Hypothalamus (tissue), 51 donors: ENCODE results near the gene PLEKHG7.
A peak's percentile ranks its signal among the peaks of the same experiment; 100 is the strongest.
"Not testable (repeated sequence)": the region's sequence is repeated elsewhere in the genome, so short reads cannot be mapped to it uniquely, and the experiment has no call there.

Experiments
- DNase-seq, 51 donors: peaks; one replicate each; lab custom pipeline; 2025; lab: John Stamatoyannopoulos, UW

PLEKHG7 gene

DNA sequence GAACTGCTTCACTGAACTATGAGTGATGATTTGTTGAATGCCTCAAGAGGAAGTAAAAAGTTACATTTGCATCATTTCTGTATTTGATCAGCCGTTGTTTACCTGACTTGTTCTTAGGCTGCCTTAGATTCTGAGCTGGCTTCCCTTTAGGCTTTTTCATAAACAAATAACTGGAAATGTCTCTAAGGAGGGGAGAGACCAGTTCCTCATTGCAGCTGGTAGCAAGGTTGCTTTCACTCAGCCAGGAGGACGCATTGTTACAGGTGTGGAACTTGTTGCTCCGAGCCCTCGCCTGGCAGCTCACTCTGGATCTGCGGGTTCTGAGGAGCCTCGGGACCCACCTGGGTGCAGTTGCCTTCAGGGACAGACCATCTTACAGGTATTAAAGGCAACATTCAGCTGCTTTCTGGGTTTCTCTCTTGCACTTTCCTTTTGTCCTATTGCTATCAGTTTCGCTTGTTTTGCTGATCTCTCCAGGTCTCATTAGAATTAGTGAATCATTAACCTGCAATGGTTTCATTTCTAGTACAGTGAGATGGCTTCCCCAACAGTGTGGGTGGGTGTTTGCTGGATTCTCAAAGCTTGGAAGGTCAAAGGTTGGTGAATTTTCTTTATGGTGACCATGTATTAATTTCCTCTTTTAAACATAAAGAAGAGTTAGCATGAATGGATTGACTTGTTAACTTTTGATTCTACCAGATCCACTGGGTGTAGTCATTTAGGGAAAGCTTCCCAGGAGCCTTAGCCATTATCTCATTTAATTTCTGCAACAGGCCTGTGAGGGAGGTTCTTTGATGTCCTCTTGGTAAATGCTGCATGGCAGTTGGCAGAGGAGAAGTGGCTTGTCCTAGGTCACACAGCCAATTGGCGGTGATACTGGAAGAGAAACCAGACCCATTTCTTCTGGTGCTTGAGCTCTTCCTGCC is at the start of gene PLEKHG7:
PLEKHG7 (plus strand) TSS at position 236 of the 926 bp plus-strand sequence. CDS start 3,643 bp downstream, outside the sequence.
- no peak for DNase-seq

DNA sequence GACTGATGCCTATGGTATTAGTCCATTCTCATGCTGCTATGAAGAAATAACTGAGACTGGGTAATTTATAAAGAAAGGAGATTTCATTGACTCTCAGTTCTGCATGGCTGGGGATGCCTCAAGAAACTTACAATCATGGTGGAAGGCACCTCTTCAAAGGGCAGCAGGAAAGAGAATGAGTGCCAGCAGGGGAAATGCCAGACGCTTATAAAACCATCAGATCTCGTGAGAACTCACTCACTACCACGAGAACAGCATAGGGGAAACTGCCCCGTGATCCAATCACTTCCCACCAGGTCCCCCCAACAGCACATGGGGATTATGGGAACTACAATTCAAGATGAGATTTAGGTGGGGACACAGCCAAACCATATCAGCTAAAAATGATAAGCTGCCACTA is 48.5 kb upstream of the PLEKHG7 start:
- DNase-seq = not testable (repeated sequence)

GRCh38 chr12:92654929-92655328 is 47.9 kb upstream of the PLEKHG7 start:
- no peak for DNase-seq

DNA sequence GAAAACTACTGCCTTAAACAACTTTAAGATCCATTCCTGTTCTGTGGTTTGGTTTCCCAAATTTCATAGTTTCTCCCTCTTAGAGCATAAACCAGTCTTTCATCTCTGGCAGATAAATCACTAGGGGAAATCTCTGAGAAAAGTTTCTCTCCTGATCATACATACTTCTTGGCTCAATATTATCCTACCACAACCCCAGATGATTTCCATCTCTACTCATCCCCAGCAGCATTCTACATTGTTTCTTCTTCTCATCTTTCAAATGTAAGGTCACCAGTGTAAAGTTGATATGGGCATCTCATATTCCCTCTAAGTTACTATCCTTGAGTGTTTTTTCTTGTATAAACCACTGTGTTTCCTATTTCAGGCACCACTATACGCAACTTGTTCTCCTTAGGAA is 45.9 kb upstream of the PLEKHG7 start:
- DNase-seq = no peak

- no peak for DNase-seq
These were observed 45.0 kb upstream of the PLEKHG7 start for GRCh38 chr12:92657770-92658169.

DNA sequence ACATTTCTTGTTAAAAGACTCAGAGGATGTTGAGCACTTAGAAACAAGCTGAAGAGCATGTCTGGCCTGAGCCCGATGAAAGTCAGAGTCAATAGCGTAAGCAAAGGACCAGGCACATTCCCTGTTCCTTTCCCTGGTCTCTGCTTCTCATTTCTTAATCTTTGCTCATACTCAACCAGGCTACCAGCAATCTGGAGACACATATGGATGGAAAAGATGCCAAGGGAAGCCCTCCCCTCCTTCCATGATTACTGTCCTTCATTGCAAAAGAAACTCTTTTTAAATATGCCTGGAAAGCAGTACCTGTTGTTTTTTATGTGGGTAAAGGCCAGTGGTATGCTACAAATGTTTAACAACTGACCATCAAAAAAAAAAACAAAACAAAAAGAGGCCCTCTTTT is 44.2 kb upstream of the PLEKHG7 start:
- no peak for DNase-seq

DNA sequence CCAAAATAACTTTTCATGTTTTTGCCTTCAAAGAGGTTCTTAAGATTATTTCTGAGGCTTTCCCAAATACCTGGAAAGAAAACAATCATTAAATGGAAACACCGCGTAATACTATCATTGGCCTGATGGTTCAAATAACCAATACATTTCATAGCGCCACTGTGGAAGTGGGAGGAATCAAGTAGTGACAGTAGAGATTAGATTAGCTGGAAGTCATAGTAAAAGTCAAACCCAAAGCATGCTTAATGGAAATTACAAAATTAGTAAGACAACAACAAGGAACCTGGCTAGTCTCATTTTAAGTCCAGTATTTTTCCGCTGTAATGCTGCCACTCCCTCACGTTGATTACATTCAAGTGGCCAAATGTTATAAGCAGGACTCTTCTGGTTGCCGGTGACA is 41.5 kb upstream of the PLEKHG7 start:
- DNase-seq = no peak

DNA sequence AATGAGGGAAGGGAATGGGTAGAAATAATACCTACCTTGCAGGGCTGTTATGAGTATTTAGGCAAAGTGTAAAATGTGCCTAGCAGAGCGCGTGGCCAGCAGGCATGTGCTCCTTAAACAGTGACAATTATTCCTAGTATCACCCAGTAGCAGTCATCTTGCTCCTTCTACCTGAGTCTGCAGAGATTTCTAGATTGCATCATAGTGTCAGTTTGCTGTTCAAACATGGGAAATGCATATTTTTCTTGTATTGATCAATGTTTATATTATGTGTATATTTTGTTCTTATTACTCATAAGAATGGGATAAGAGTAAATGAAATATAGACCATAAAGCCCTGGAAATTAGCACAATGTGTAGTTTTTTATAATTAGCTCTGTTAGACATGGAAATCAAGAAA is 37.3 kb upstream of the PLEKHG7 start:
- DNase-seq = no peak

DNA sequence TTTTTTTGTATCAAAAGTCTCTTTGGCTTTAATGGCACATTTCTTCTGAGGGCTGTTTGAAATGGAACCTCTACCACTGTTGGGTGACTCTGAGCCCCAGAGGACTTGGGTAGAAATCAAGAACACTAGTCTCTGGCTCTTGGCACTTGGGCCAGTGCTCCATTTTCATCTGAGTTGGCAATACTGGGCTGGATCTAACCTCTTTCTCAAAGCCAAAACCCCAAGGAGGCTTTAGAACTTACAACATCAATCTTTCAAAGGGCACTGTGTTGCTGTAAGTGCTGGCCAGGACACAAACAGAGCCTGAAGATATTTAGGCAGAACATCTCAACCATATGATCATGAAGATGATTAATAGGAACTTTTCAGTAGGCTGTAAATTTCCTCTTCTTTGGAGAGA is 34.0 kb upstream of the PLEKHG7 start:
- no peak for DNase-seq

GRCh38 chr12:92671524-92671923 is 31.3 kb upstream of the PLEKHG7 start:
- DNase-seq = not testable (repeated sequence)

DNA sequence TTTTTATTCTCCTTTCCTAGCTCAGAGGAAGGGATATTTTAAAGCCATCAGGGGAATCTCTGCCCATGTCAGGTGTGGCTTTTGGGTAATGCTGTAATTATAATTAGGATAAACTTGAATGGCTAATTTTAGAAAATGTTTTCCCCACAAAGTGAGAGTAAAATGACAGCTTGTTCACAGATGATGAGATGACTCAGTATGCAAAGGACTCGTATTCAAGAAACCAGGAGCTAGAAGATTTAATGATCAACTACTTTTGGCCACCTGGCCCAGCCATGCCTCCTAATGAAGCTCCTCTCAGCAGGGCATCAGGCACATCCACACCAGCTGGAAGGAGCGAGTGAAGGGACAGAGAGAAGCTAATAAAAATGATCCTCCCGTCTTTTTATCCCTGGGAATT is 29.0 kb upstream of the PLEKHG7 start:
- DNase-seq = no peak

- DNase-seq = no peak
These were observed 28.3 kb upstream of the PLEKHG7 start for GRCh38 chr12:92674500-92674899.

DNA sequence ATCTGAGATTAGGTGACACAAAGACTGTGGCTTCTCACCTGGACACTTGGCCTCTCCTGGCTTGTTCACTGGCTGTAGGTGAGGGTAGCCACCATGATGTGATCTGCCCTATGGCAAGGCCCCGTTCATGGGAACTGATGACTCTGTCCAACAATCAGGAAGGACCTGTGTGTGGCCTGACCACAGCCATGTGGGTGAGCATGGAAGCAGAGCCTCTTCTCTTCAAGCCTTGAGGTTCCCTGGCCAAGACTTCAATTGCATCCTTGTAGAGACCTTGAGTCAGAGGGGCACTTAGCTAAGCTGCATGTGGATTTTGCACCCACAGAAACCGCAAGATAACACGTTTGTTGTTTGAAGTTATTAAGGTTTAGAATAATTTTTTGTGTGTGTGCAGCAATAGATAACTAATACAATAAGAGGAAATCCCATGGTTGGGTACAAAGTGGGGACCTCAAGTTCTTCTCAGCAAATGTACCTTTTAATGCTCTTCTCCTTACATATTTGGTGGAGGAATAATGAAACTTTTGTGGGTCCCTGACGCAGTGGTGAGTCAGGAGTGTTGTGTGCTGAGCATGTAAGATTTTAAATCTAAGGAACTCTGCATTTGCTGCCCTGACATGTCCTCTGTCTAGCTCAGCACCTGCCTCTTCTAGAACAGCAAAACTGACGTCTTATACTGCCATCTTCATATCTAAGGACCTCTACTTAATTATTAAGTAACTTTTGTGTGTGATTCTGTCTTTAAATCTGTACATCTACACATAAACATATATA is 27.5 kb upstream of the PLEKHG7 start:
- no peak for DNase-seq

- DNase-seq = peak in 1 of 51 donors; percentile 1
These were observed 26.1 kb upstream of the PLEKHG7 start for GRCh38 chr12:92676710-92677109.

- no peak for DNase-seq
These were observed 12.2 kb upstream of the PLEKHG7 start for GRCh38 chr12:92690601-92691000.

DNA sequence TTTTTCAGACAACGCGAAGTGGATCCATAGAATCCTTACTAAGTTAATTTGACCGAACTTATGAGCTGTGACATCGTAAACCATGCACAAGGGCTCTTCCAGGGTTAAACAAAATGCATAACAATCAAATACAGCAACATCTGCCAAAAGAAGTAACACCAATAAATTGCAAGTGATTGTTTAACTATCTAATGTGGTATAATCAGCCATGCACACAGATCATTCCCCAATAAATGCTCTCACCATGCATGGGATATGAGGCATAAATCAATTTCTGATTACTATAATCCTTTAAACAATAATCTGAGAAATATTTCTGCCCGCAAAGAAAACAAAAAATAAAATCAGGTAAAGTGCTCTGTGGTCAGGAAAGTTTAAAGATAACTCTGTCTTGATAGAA is 7.7 kb upstream of the PLEKHG7 start:
- no peak for DNase-seq

DNA sequence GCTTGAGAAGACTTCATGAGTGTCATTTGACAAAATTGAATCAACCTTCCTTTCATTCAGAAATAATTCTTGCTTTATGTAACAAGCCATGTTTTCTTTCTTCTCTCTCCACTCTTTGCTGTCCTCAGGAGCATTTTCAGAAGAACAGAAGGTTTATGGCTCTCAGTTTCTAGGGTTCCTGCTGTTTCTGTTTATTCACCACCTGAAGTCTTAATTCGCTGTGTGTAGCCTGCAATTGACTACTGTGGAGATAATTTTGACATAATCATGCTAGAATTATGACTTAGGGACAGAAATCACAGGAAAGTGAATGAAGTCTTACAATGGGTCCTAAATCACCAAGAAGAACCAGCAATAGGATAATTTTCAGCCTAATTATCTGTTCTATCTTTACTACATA is 7.2 kb upstream of the PLEKHG7 start:
- DNase-seq = no peak

GRCh38 chr12:92696216-92696615 is 6.6 kb upstream of the PLEKHG7 start:
- peak in 2 of 51 donors; percentile 1 to 13 for DNase-seq

GRCh38 chr12:92698474-92698873 is 4.3 kb upstream of the PLEKHG7 start:
- DNase-seq = no peak

DNA sequence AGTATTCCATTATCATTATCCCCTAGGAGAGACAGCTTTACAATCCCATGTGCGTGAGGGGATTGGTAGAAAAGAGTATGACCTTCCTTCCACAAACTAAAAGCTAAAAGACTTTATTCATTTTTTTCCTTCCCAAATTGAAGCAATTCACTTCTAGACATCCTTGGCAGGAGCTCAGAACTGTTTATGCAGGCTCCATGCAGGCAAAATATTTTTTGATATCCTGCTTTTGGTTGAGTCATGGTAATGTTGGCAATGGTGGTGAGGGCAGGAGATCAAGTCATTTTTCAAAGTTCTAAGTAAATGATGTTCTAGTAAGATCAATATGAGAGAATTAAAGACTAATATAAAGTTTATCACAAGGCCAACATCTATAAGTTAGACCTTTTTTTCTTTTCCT is 1.3 kb upstream of the PLEKHG7 start:
- DNase-seq = no peak

- no peak for DNase-seq
These were observed 997 bp downstream of the PLEKHG7 start for GRCh38 chr12:92703786-92704185.

DNA sequence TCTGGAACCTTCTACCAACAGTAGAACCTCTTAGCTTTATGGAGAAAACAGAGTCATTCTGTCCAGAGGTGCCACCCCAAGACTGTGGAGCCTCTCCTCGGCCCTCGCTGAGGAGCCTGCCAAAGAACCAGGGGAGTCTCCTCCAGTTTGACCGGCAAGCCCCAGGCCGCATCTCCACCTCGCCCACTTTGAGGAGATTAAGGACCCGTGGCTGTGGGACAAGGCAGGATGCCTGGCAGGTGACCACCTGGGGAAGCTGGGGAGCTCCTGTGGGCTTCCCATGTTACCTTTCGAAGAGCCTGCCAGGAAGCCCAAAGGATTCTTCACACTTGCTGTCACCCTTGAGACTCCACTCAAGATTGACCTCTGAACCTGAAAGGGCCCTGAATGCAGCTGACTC is 3.8 kb downstream of the PLEKHG7 start:
- DNase-seq = no peak
